NCI-H2081 treated with DMSO at 0.1 percent for 48 hours (cell line): ENCODE data around the gene ZNF423.
"Not testable (repeated sequence)": the region's sequence is repeated elsewhere in the genome, so short reads cannot be mapped to it uniquely, and the experiment has no call there.

Source experiments
- DNase-seq: peaks from one replicate; lab custom pipeline; 2025; lab: John Stamatoyannopoulos, UW

ZNF423 gene

GRCh38 chr16:49696414-49697101 is 159.4 kb downstream of the ZNF423 start:
- DNase-seq: no peak

DNA sequence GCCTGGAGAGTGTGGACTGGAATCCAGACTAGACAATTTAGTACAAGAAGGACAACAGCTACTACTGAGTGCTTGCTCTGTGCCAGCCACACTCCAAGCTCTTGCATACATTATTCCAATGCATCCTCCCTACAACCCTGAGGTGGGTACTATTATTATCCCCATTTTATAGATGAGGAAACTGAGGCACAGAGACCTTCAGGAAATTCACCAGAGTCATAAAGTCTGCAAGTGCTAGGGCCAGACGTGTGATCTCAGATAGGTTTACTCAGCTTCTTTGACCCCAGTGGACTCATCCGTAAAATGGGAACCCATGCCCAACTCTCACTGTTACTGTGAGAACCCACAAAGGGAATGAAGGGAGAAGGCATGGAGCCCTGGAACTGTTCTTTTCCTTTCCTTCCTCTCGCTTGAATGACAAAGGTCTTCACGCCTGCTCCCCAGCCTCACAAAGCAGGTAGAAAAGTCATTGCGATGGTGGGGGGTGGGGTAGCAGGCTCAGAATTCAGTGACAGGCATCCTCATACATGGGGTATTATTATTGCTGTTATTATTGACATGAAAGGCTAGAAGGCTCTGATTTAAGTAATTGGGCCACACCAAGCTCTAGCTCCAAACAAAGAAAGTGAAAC is 160.0 kb downstream of the ZNF423 start:
- no peak for DNase-seq

DNA sequence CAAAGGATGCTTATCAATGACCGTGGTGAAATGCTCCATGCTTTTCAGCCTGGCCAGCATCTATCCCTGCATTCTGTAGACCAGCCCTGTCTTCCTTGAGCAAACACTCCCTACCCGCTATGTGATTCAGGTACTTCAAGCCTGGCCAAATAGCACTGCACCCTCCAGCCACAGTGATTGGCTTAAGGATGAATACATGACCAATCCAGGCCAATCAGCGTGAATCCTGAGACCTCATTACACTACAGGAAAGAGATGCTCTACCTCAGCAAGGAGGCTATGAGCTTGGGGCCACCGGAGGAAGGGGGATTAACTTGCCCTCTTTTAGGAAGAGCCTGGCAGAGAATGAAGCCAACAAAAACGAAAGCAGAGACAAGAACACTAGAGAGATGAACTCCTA is 162.5 kb downstream of the ZNF423 start:
- DNase-seq: no peak

GRCh38 chr16:49690778-49691177 is 165.1 kb downstream of the ZNF423 start:
- no peak for DNase-seq

GRCh38 chr16:49688036-49688697 is 167.7 kb downstream of the ZNF423 start:
- DNase-seq: no peak

- no peak for DNase-seq
Measured at GRCh38 chr16:49687476-49688002, 168.4 kb downstream of the ZNF423 start.

GRCh38 chr16:49684696-49685095 is 171.2 kb downstream of the ZNF423 start:
- no peak for DNase-seq

GRCh38 chr16:49682577-49683165 is 173.2 kb downstream of the ZNF423 start:
- DNase-seq: no peak

DNA sequence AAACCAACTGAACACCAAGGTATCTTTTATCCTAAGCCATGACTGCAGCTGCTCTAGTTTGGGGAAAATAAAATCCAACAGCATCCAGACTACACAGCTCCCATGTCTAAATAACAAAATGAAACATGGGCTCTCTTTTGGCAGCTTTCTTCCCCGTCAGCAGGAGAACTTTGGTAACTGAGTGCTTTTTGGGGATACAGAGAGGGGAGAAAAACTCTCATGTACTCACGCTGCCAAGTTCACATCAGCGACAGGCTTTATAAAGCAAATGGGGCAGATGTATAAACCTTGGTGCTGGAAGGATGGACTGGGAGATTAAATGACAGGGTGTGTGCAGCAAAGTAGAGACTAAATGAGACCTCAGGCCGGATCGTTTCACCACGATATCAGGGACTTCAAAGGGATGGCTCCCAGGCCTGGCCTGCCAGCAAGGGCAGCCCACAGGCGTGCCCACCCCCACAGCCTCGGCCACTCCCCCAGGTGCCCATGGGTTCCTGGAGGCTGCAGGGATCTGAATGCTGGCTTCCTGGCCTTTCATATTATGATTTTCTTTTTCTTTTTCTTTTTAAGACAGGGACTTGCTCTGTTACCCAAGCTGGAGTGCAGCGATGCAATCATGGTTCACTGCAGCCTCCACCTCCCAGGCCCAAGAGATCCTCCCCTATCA is 174.6 kb downstream of the ZNF423 start:
- DNase-seq: no peak

DNA sequence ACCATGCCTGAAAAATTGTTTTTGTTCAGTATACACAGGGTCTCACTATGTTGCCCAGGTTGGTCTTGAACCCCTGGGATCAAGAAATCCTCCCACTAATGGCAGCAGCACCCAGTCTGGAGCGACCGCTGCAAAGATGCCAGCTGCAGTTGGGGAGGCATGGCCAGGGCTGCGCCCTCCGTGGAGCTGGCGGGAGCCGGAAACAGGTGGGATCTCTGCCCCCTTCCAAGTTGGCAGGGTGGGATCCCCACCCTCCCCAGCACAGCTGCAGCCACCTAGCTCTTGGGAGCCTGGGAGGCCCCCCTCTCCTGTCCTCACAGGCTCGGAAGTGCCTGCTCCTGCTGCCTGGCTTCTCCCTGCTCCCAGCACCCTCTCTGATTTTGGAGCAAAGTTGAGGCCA is 176.8 kb downstream of the ZNF423 start:
- no peak for DNase-seq

DNA sequence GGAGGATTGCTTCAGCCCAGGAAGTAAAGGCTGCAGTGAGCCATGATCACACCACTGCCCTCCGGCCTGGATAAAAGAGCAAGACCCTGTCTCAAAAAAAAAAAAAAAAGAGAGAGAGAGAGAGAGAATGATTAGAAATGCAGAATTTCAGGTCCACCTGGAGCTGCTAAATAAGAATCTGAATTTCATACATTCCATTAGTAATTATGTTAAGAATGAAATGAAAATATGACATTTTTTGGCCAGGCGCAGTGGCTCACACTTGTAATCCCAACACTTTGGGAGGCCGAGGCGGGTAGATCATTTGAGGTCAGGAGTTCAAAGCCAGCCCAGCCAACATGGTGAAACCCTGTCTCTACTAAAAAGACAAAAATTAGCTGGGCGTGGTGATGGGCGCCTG is 178.3 kb downstream of the ZNF423 start:
- DNase-seq: not testable (repeated sequence)

GRCh38 chr16:49675413-49675812 is 180.5 kb downstream of the ZNF423 start:
- DNase-seq: no peak

DNA sequence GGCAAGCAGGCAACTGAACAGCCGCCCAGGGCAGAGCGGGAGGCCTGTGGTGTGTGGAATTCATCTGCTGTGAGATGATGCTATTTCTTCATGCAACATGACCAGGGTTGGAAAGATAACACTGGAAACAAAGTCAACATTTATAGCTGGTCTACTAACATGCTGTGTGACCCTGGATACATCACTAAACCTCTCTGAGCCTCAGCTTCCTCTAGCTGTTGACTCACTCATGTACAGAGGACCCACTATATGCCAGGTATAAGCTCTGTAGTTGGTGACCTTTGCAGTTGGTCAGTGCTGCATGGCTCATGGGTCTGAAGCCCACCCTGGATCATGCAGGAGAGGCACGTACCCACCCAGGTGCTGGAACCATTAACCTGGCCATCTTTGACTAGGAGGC is 180.9 kb downstream of the ZNF423 start:
- no peak for DNase-seq

DNA sequence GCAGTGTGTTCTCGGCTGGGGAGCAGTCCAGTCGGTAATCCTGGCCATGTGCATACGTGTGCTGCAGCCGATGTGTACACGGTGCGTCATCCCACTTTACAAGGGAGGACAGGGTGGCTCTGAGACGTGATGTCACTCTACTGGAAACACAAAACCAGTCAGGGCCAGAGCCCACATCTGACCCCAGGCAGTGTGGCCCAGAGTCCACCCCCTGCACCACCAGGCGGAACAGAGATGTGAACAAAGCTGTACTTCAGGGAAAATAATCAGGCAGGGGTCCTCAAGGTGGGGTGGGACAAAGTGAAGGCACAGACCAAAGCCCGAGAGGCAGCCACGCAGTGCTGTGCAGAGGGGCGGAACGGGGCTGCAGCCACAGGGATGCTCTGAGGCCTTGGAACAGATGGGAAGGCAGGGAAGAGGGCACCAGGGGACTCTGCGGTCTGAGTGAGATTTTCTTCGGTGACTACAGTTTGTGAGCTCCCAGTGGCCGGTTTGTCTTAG is 181.5 kb downstream of the ZNF423 start:
- no peak for DNase-seq

GRCh38 chr16:49673442-49673841 is 182.5 kb downstream of the ZNF423 start:
- DNase-seq: no peak

- no peak for DNase-seq
Measured at GRCh38 chr16:49672753-49673152, 183.2 kb downstream of the ZNF423 start.

DNA sequence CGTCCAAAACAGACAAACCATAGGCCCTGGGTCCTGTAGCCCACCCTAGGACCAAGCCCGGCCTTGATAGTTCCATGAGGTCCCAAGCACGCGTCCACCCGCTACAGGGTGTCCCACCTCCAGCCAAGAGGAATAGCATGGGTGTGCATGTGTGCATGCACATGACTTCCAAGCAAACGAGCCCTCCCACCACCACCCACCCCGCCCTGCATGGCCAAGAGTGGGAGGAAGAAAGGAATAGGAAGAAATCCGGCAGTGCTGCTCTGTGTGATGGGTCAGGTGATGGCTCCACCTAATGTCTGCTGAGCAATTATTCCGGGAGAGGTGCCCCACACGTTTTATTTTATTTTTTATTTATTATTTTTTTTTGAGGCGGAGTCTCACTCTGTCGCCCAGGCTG is 184.6 kb downstream of the ZNF423 start:
- DNase-seq: no peak

- no peak for DNase-seq
Measured at GRCh38 chr16:49670627-49671026, 185.3 kb downstream of the ZNF423 start.

DNA sequence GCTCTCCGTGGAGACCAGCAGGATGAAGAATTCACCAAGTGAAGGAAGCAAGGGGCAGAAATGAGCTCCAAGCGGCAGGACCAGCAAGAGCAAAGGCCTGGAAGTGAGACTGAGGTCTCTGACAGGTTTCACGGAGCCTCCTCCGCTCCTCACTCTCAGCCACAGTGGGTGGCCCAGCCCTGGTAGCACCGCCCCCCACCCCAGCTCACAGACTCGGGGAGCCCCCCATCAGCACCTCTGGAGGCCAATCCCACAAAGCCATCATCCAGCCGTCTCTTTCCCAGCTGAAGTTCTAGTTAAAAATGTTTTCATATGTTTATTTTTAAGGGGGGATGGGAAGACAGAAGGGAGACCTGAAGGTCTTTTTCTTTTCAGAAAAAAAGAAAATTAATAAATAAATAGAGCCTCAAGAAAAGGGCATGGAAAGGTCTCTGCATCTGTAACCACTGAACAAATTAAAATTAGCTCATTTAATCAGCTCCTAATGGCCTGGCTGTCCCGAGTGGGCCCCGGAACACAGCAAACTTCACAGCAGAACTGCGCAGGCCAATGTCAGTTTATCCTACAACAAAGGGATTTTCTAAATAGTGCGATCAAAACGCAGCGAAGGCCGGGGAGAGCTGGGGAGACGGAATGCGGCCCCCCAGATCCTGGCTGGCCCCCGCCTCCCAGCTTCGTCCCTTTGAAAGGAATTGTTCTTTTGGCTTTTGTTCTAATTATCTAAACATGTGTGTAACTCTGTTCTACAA is 190.3 kb downstream of the ZNF423 start:
- no peak for DNase-seq

DNA sequence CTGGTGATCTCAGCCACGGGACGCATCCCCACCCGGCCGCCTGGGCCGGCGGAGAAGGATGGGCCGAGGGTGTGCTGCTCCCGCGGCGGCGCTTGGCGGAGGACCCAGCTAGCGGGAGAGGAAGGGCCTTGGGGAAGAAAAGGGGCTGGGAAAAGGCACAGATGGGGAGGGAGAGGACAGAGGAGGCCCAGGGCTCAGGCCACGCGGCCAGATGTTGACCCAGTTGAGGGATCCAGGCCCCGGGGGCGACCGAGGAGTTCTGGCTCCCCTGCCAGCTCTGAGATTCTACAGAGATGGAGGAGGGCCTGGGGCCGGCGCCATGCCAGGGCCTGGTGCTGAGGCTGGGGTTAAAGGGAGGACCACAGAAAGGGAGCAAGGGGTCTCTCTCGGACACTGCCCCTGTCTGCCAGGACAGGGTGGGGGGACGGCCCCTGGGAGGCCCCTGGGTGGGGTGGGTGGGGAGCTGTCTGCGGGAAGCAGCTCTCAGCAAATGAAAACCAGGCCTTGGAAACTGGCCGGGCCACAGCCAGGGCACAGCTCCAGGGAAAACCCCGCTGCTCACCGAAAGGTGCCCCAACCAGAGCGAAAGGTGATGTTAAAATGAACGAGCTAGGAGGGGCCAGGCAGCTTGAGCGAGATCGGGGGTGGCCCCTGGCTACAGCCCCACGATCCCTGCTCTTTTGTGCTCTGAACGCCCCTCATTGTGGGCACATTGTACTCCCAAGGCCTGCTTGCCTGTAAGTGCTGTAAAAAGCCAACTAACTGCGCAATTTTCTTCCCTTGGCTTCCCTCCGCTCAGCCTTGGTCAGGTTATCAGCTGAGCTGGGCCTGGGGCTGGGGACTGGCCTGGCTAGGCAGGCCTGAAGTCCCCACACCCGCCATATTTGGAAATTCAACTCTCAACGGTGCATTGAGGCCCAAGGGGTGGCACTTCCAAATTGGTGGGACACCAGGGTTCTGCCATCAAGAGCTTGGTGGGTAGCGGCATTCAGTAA is 191.4 kb downstream of the ZNF423 start:
- DNase-seq: no peak
